IPS DF 6.9 (cell line): ENCODE measurements around the gene CDCA4.

Experiments used
- DNase-seq: peaks from one replicate; pipeline ENCODE4 v3.0.0-alpha.2; 2013; ENCODE audit warnings: low read depth, low spot score
- H3K27ac ChIP-seq: one replicate; pipeline ENCODE4 v1.5.1; 2013; ENCODE audit warnings: low read length, control low read depth
- H3K27me3 ChIP-seq: 2 replicates; pipeline ENCODE4 v1.6.1; 2013; ENCODE audit warnings: mild to moderate bottlenecking, low read length; ENCODE audit not compliant: control insufficient read depth, insufficient read depth
- H3K36me3 ChIP-seq: 2 replicates; pipeline ENCODE4 v1.6.1; 2013; ENCODE audit warnings: low read length; ENCODE audit not compliant: control insufficient read depth, insufficient read depth
- H3K4me1 ChIP-seq: 2 replicates; pipeline ENCODE4 v1.6.1; 2013; ENCODE audit warnings: low read length; ENCODE audit not compliant: control insufficient read depth, insufficient read depth
- H3K4me3 ChIP-seq: 2 replicates; pipeline ENCODE4 v1.5.1; 2013; ENCODE audit warnings: mild to moderate bottlenecking, low read length
- H3K9me3 ChIP-seq: 2 replicates; pipeline ENCODE4 v1.6.1; 2013; ENCODE audit warnings: low read length, inconsistent platforms; ENCODE audit not compliant: control insufficient read depth, insufficient read depth
- WGBS: extraction: QIAGEN DNeasy Blood & Tissue Kit; methylation state at CpG from one replicate; pipeline ENCODE4 v1.1.7; 2013; ENCODE audit warnings: mixed read lengths, missing lambda C conversion rate; ENCODE audit not compliant: insufficient read length, insufficient coverage; 5-methylcytosine and 5-hydroxymethylcytosine counted together

CDCA4 gene

GRCh38 chr14:105013150-105013785, 7.6 kb downstream of the CDCA4 start:
- no CpG with 5 or more reads among the region's 8 CpGs for WGBS
- peaks cover 24% of the 10 kb centered on the region for H3K36me3 ChIP-seq
- no peaks in the 10 kb centered on the region for H3K27me3 ChIP-seq
- H3K27ac ChIP-seq = no peak overlapping the region
- no peaks in the 10 kb centered on the region; the same call in 1 of the 2 replicates for H3K4me1 ChIP-seq
- no peaks in the 10 kb centered on the region for H3K9me3 ChIP-seq
- H3K4me3 ChIP-seq = no peak overlapping the region
- DNase-seq = no peak

- no peak for DNase-seq
- Histone ChIP-seq H3K27me3 (no peaks in the 10 kb centered on the region), H3K4me1 (peaks cover 1% of the 10 kb centered on the region; the same call in 1 of the 2 replicates), H3K27ac (no peak overlapping the region), H3K4me3 (no peak overlapping the region), H3K9me3 (no peaks in the 10 kb centered on the region), H3K36me3 (peaks cover 26% of the 10 kb centered on the region)
- WGBS = no CpG with 5 or more reads among the region's 23 CpGs
Measured at GRCh38 chr14:105012171-105012985, 8.5 kb downstream of the CDCA4 start.

- Histone ChIP-seq H3K4me3 (no peak overlapping the region), H3K36me3 (peaks cover 28% of the 10 kb centered on the region), H3K4me1 (peaks cover 1% of the 10 kb centered on the region; the same call in 1 of the 2 replicates), H3K27me3 (no peaks in the 10 kb centered on the region), H3K9me3 (no peaks in the 10 kb centered on the region), H3K27ac (no peak overlapping the region)
- no CpG with 5 or more reads among the region's 29 CpGs for WGBS
- no peak for DNase-seq
Measured at GRCh38 chr14:105011312-105011990, 9.4 kb downstream of the CDCA4 start.

GRCh38 chr14:105010891-105011291, 10.0 kb downstream of the CDCA4 start:
- no peaks in the 10 kb centered on the region for H3K9me3 ChIP-seq
- H3K4me3 ChIP-seq = no peak overlapping the region
- peaks cover 28% of the 10 kb centered on the region for H3K36me3 ChIP-seq
- no peak for DNase-seq
- H3K27ac ChIP-seq = no peak overlapping the region
- H3K27me3 ChIP-seq = no peaks in the 10 kb centered on the region
- no CpG with 5 or more reads among the region's 17 CpGs for WGBS
- peaks cover 1% of the 10 kb centered on the region; the same call in 1 of the 2 replicates for H3K4me1 ChIP-seq

- DNase-seq = no peak
- Histone ChIP-seq H3K4me1 (peaks cover 1% of the 10 kb centered on the region; the same call in 1 of the 2 replicates), H3K27ac (no peak overlapping the region), H3K27me3 (no peaks in the 10 kb centered on the region), H3K4me3 (no peak overlapping the region), H3K9me3 (no peaks in the 10 kb centered on the region), H3K36me3 (peaks cover 28% of the 10 kb centered on the region)
- no CpG with 5 or more reads among the region's 4 CpGs for WGBS
Measured at GRCh38 chr14:105010106-105010505, 10.8 kb downstream of the CDCA4 start.

GRCh38 chr14:105007593-105008264, 13.2 kb downstream of the CDCA4 start:
- Histone ChIP-seq H3K36me3 (peaks cover 26% of the 10 kb centered on the region), H3K27ac (no peak overlapping the region), H3K4me3 (no peak overlapping the region), H3K27me3 (no peaks in the 10 kb centered on the region), H3K4me1 (0 out of 2 replicates have a peak, but pooled peaks cover 1% of the 10 kb centered on the region), H3K9me3 (no peaks in the 10 kb centered on the region)
- no peak for DNase-seq
- no CpG with 5 or more reads among the region's 19 CpGs for WGBS

GRCh38 chr14:105006831-105007592, 13.9 kb downstream of the CDCA4 start:
- DNase-seq = no peak
- Histone ChIP-seq H3K27me3 (no peaks in the 10 kb centered on the region), H3K4me1 (0 out of 2 replicates have a peak, but pooled peaks cover 1% of the 10 kb centered on the region), H3K4me3 (no peak overlapping the region), H3K9me3 (no peaks in the 10 kb centered on the region), H3K27ac (no peak overlapping the region), H3K36me3 (peaks cover 26% of the 10 kb centered on the region)
- no CpG with 5 or more reads among the region's 21 CpGs for WGBS

- WGBS = no CpG with 5 or more reads among the region's 21 CpGs
- Histone ChIP-seq H3K9me3 (no peaks in the 10 kb centered on the region), H3K27me3 (no peaks in the 10 kb centered on the region), H3K4me1 (0 out of 2 replicates have a peak, but pooled peaks cover 1% of the 10 kb centered on the region), H3K36me3 (peaks cover 18% of the 10 kb centered on the region), H3K27ac (no peak overlapping the region), H3K4me3 (no peak overlapping the region)
- no peak for DNase-seq
Measured at GRCh38 chr14:105005929-105006830, 14.7 kb downstream of the CDCA4 start.

GRCh38 chr14:105005329-105005928, 15.5 kb downstream of the CDCA4 start:
- Histone ChIP-seq H3K9me3 (no peaks in the 10 kb centered on the region), H3K4me1 (0 out of 2 replicates have a peak, but pooled peaks cover 1% of the 10 kb centered on the region), H3K27ac (no peak overlapping the region), H3K36me3 (peaks cover 14% of the 10 kb centered on the region), H3K4me3 (no peak overlapping the region), H3K27me3 (no peaks in the 10 kb centered on the region)
- DNase-seq = no peak
- no CpG with 5 or more reads among the region's 20 CpGs for WGBS
